ENCODE measurements around the gene GNPTG. TPM values are rescaled to one million over a fixed set of nuclear protein-coding genes. Genes with fewer than 3 reads are reported as not detected.
A peak's percentile ranks its signal among the peaks of the same experiment; 100 is the strongest.

The GNPTG gene
- total and polyA plus RNA-seq, 2 of the 8 experiments (the other 6 are each of a cell fraction or from before 2014, with no cell fraction given), result 26.2 to 51.2 TPM

DNA sequence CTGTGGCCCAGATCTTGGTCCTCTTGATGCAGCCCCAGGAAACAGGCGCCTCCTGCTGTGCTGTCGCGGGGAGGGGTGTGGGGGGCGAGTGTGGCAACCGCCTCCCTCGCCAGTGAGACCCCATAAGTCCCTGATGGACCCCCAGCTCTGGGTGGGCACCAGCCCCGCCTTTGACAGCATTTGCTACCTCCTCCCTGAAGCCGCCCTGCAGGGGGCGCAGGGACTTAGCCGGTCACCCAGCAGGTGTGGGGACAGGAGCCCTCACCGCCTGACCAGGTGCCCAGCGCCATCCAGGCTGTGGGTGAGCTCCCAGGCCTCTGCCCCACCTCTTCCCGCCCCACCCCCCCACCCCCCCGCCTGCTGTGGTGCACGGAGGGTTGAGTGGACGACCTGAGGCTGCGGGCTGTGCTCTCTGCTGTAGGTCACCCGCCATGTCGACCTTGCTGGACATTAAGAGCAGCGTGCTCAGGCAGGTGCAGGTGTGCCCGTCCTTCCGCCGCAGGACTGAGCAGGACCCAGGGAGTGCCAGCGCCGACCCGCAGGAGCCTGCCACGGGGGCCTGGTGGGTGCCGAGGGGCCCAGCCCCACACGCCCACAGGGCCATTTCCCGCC is 13.5 kb upstream of the GNPTG start:
- Histone ChIP-seq H3K4ac (replicated peaks; ENCODE audit: insufficient read length, low read depth, low read length) (no peak overlapping the region), H3K4me2 (ENCODE audit: insufficient read depth in 1 of 2, low read depth in 2 of 2, low read length in 2 of 2) (no peak overlapping the region), H2BK20ac (ENCODE audit: low read length) (no peak overlapping the region), H3K79me1 (ENCODE audit: low read depth, low read length) (no peaks in the 10 kb centered on the region), H3K36me3 (ENCODE audit: control insufficient read depth in 2 of 4, insufficient read depth in 4 of 4, low read length in 3 of 4) (no peaks in the 10 kb centered on the region), H2AK5ac (ENCODE audit: low read depth, low read length) (no peak overlapping the region), H2BK120ac (replicated peaks; ENCODE audit: low read depth, low read length) (no peak overlapping the region), H3K27ac (ENCODE audit: low read depth, low read length) (no peak overlapping the region), H3K4me3 (ENCODE audit: extremely low read depth in 1 of 4, insufficient read depth in 2 of 4, low read depth in 3 of 4, low read length in 4 of 4) (no peak overlapping the region), H2BK15ac (ENCODE audit: low read length) (no peak overlapping the region), H3K9ac (replicated peaks in 1 of 4; ENCODE audit: extremely low read depth in 1 of 4, low read depth in 3 of 4, low read length in 3 of 4) (no peak overlapping the region), H3K23me2 (ENCODE audit: low read depth, low read length) (peaks cover 2% of the 10 kb centered on the region; the same call in 1 of the 2 replicates), H2BK5ac (ENCODE audit: low read depth, low read length) (no peak overlapping the region), H3K56ac (replicated peaks; ENCODE audit: insufficient read length, low read depth, low read length) (no peak overlapping the region), H4K8ac (ENCODE audit: extremely low read depth, insufficient read depth, low read length) (peak overlapping the region; percentile 5; the same call in 1 of the 2 replicates), H4K20me1 (replicated peaks in 1 of 2; ENCODE audit: control insufficient read depth in 1 of 2, insufficient read depth in 2 of 2, low read length in 2 of 2) (peaks cover 7 to 21% of the 10 kb centered on the region in 2 experiments), H2AFZ (ENCODE audit: low read length) (no peak overlapping the region), H4K91ac (replicated peaks; ENCODE audit: insufficient read length, low read length) (no peak overlapping the region), H3K9me3 (ENCODE audit: insufficient read depth in 2 of 2, low read depth in 1 of 2, low read length in 1 of 2) (no peaks in the 10 kb centered on the region), H3K18ac (ENCODE audit: extremely low read depth, low read length) (no peak overlapping the region), H3K27me3 (replicated peaks in 1 of 4; ENCODE audit: control insufficient read depth in 3 of 4, extremely low read depth in 1 of 4, insufficient read depth in 3 of 4, low read length in 3 of 4) (peaks cover 16 to 42% (median 30%) of the 10 kb centered on the region in 4 experiments), H3K14ac (ENCODE audit: insufficient read length) (no peak overlapping the region), H4K5ac (ENCODE audit: insufficient read length, low read depth, low read length) (no peak overlapping the region), H2BK12ac (ENCODE audit: low read depth, low read length) (no peak overlapping the region), H3K23ac (ENCODE audit: insufficient read length) (no peak overlapping the region), H3K4me1 (replicated peaks in 1 of 4; ENCODE audit: control insufficient read depth in 3 of 4, insufficient read depth in 4 of 4, low read length in 3 of 4) (peaks cover 0 to 10% (median 4%) of the 10 kb centered on the region in 4 experiments; a peak in 4 of 7 replicates), H3K79me2 (ENCODE audit: control insufficient read depth in 1 of 2, insufficient read depth in 2 of 2, low read length in 2 of 2) (no peaks in the 10 kb centered on the region)
- ChIA-PET POLR2A (ENCODE audit: partially characterized antibody) (interaction anchor here (0.9 to 1.2 kb wide), 2 partner anchors 9 to 12 kb away, joined by 3 to 4 read pairs; no protein-coding TSS in a partner anchor), CTCF (ENCODE audit: partially characterized antibody) (interaction anchor here (0.7 to 5.2 kb wide), 8 partner anchors 9 to 79 kb away, joined by 3 to 43 read pairs (median 3); no protein-coding TSS in a partner anchor)
- DNase-seq (ENCODE audit: low read depth in 1 of 2, low spot score in 2 of 2), result no peak
- FAIRE-seq, result no peak
- TF ChIP-seq GTF2F1 (IDR thresholded peaks at IDR 0.05; ENCODE audit: borderline replicate concordance, low read depth, low read length) (no peak), CBX5 (IDR thresholded peaks at IDR 0.05; ENCODE audit: low read depth, low read length) (no peak), RAD21 (IDR thresholded peaks at IDR 0.05 in 1 of 2, conservative IDR thresholded peaks at IDR 0.05 in 1 of 2; ENCODE audit: low read depth in 2 of 2, low read length in 2 of 2) (peak in 1 of 2 experiments; percentile 19; a peak in 1 of 4 replicates), EGR1 (IDR thresholded peaks at IDR 0.05; ENCODE audit: borderline replicate concordance, low read depth, low read length) (no peak)
- TF ChIP-seq, protein P1, sequence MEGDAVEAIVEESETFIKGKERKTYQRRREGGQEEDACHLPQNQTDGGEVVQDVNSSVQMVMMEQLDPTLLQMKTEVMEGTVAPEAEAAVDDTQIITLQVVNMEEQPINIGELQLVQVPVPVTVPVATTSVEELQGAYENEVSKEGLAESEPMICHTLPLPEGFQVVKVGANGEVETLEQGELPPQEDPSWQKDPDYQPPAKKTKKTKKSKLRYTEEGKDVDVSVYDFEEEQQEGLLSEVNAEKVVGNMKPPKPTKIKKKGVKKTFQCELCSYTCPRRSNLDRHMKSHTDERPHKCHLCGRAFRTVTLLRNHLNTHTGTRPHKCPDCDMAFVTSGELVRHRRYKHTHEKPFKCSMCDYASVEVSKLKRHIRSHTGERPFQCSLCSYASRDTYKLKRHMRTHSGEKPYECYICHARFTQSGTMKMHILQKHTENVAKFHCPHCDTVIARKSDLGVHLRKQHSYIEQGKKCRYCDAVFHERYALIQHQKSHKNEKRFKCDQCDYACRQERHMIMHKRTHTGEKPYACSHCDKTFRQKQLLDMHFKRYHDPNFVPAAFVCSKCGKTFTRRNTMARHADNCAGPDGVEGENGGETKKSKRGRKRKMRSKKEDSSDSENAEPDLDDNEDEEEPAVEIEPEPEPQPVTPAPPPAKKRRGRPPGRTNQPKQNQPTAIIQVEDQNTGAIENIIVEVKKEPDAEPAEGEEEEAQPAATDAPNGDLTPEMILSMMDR (IDR thresholded peaks at IDR 0.05; ENCODE audit: control extremely low read depth in 1 of 3, insufficient read depth in 1 of 3, low read depth in 1 of 3, low read length in 3 of 3), result peak; percentile 32 to 57 (median 32)
- WGBS, 2 experiments (ENCODE audit: extremely low coverage in 1 of 2, insufficient coverage in 1 of 2, insufficient read length in 1 of 2, insufficient replicate concordance in 2 of 2, low coverage in 1 of 2, low lambda C conversion rate in 2 of 2, missing lambda C conversion rate in 1 of 2), result 45% methylated on average over 17 of the region's 30 CpGs; no CpG with 5 or more reads in 1 of the 2 experiments
